H9 (cell line): ENCODE results near the gene UST. TPM values are rescaled to one million over a fixed set of nuclear protein-coding genes. Genes with fewer than 3 reads are reported as not detected.

Source experiments
- DNase-seq: peaks from one replicate; pipeline ENCODE4 v3.0.0-alpha.2; 2017
- H2AFZ ChIP-seq: one replicate; pipeline ENCODE4 v1.6.1; 2013; ENCODE audit warnings: mild to moderate bottlenecking, low read length, control low read depth, moderate library complexity
- H2AK5ac ChIP-seq: 2 replicates; pipeline ENCODE4 v1.6.1; 2013; ENCODE audit warnings: low read length, control low read depth, mixed read lengths; ENCODE audit not compliant: insufficient read length
- H2BK120ac ChIP-seq: one replicate; pipeline ENCODE4 v1.6.1; 2013; ENCODE audit warnings: low read depth, mild to moderate bottlenecking, low read length, control low read depth, inconsistent platforms; ENCODE audit not compliant: poor library complexity, severe bottlenecking
- H2BK12ac ChIP-seq: 2 replicates; pipeline ENCODE4 v1.6.1; 2013; ENCODE audit warnings: low read length, control low read depth, mixed read lengths, low read depth; ENCODE audit not compliant: insufficient read length
- H2BK15ac ChIP-seq: 2 replicates; pipeline ENCODE4 v1.6.1; 2013; ENCODE audit warnings: low read depth, low read length, control low read depth
- H2BK20ac ChIP-seq: one replicate; pipeline ENCODE4 v1.6.1; 2013; ENCODE audit warnings: low read depth, mild to moderate bottlenecking, low read length, control low read depth, inconsistent platforms; ENCODE audit not compliant: poor library complexity, severe bottlenecking
- H2BK5ac ChIP-seq: 2 replicates; pipeline ENCODE4 v1.6.1; 2013; ENCODE audit warnings: low read length, control low read depth, mixed read lengths; ENCODE audit not compliant: insufficient read length
- H3K14ac ChIP-seq: 2 replicates; pipeline ENCODE4 v1.6.1; 2013; ENCODE audit warnings: low read length, control low read depth; ENCODE audit not compliant: insufficient read depth
- H3K18ac ChIP-seq: 2 replicates; pipeline ENCODE4 v1.6.1; 2013; ENCODE audit warnings: low read depth, mild to moderate bottlenecking, mixed read lengths, low read length, control low read depth; ENCODE audit not compliant: insufficient read length
- H3K23ac ChIP-seq: 2 replicates; pipeline ENCODE4 v1.6.1; 2013; ENCODE audit warnings: low read length, control low read depth, mixed read lengths, low read depth; ENCODE audit not compliant: insufficient read length
- H3K23me2 ChIP-seq: 2 replicates; pipeline ENCODE4 v1.6.1; 2013; ENCODE audit warnings: low read depth, mild to moderate bottlenecking, mixed read lengths, low read length, control low read depth; ENCODE audit not compliant: insufficient read length, poor library complexity, severe bottlenecking
- H3K27ac ChIP-seq: 2 replicates; pipeline ENCODE4 v1.5.1; 2013; ENCODE audit warnings: low read length, control low read depth, mixed read lengths, low read depth; ENCODE audit not compliant: insufficient read length
- H3K27me3 ChIP-seq: 2 replicates; pipeline ENCODE4 v1.6.1; 2013; ENCODE audit warnings: low read length, control low read depth, inconsistent platforms; ENCODE audit not compliant: insufficient read depth
- H3K4ac ChIP-seq: 2 replicates; pipeline ENCODE4 v1.6.1; 2013; ENCODE audit warnings: low read depth, mild to moderate bottlenecking, control low read depth, inconsistent platforms, low read length, moderate library complexity
- H3K4me1 ChIP-seq: 2 replicates; pipeline ENCODE4 v1.6.1; 2013; ENCODE audit warnings: low read length, control low read depth, inconsistent platforms; ENCODE audit not compliant: insufficient read depth
- H3K4me2 ChIP-seq: 2 replicates; pipeline ENCODE4 v1.6.1; 2013; ENCODE audit warnings: low read length, control low read depth, mixed read lengths; ENCODE audit not compliant: insufficient read length, insufficient read depth
- H3K56ac ChIP-seq: 2 replicates; pipeline ENCODE4 v1.6.1; 2013; ENCODE audit warnings: low read depth, mild to moderate bottlenecking, mixed read lengths, low read length, control low read depth; ENCODE audit not compliant: insufficient read length
- H3K79me1 ChIP-seq: 2 replicates; pipeline ENCODE4 v1.6.1; 2013; ENCODE audit warnings: low read depth, mild to moderate bottlenecking, moderate library complexity, low read length, control low read depth, inconsistent platforms; ENCODE audit not compliant: insufficient read depth, poor library complexity, severe bottlenecking
- H3K79me2 ChIP-seq: 2 replicates; pipeline ENCODE4 v1.6.1; 2013; ENCODE audit warnings: low read length, control low read depth, inconsistent platforms; ENCODE audit not compliant: insufficient read depth
- H3K9ac ChIP-seq: 2 replicates; pipeline ENCODE4 v1.6.1; 2013; ENCODE audit warnings: low read length, control low read depth, mixed read lengths; ENCODE audit not compliant: insufficient read length; ENCODE audit errors: extremely low read depth
- H3K9me3 ChIP-seq: one replicate; pipeline ENCODE4 v1.6.1; 2013; ENCODE audit warnings: low read depth, low read length, inconsistent platforms; ENCODE audit not compliant: control insufficient read depth
- H3T11ph ChIP-seq: one replicate; pipeline ENCODE4 v1.6.1; 2013; ENCODE audit warnings: mild to moderate bottlenecking, low read length, control low read depth, inconsistent platforms
- H4K20me1 ChIP-seq: one replicate; pipeline ENCODE4 v1.6.1; 2013; ENCODE audit not compliant: control insufficient read depth, insufficient read length, insufficient read depth
- H4K5ac ChIP-seq: 2 replicates; pipeline ENCODE4 v1.6.1; 2013; ENCODE audit warnings: low read depth, mild to moderate bottlenecking, mixed read lengths, low read length, control low read depth; ENCODE audit not compliant: insufficient read length
- H4K8ac ChIP-seq: replicated peaks from 2 replicates; pipeline ENCODE4 v1.6.1; 2013; ENCODE audit warnings: low read length, control low read depth, mixed read lengths, low read depth; ENCODE audit not compliant: insufficient read length
- H4K91ac ChIP-seq: 2 replicates; pipeline ENCODE4 v1.6.1; 2013; ENCODE audit warnings: low read depth, mild to moderate bottlenecking, moderate library complexity, mixed read lengths, low read length, control low read depth; ENCODE audit not compliant: insufficient read length
- H3K27ac Mint-ChIP-seq, 3 experiments: 2 replicates in 2 of 3; 3 replicates in 1 of 3; pipeline ENCODE4 v1.8.0; 2020 to 2021; ENCODE audit warnings: mixed read lengths in 3 of 3, mild to moderate bottlenecking in 1 of 3, moderate library complexity in 1 of 3
- H3K27me3 Mint-ChIP-seq: 2 replicates; pipeline ENCODE4 v1.8.0; 2021; ENCODE audit warnings: low read depth, mild to moderate bottlenecking, moderate library complexity, mixed read lengths
- H3K36me3 Mint-ChIP-seq, 3 experiments: 2 replicates in 2 of 3; 3 replicates in 1 of 3; pipeline ENCODE4 v1.8.0; 2020 to 2021; ENCODE audit warnings: low read depth in 3 of 3, mixed read lengths in 3 of 3; ENCODE audit not compliant: insufficient read depth in 1 of 3
- H3K4me1 Mint-ChIP-seq, 2 experiments: 2 replicates each; pipeline ENCODE4 v1.8.0; 2020; ENCODE audit warnings: mixed read lengths in 2 of 2
- H3K4me3 Mint-ChIP-seq, 2 experiments: 2 replicates in 1 of 2; 3 replicates in 1 of 2; pipeline ENCODE4 v1.8.0; 2020 to 2021; ENCODE audit warnings: mild to moderate bottlenecking in 2 of 2, mixed read lengths in 2 of 2, moderate library complexity in 1 of 2
- H3K9me3 Mint-ChIP-seq, 2 experiments: 2 replicates in 1 of 2; 3 replicates in 1 of 2; pipeline ENCODE4 v1.8.0; 2020; ENCODE audit warnings: mild to moderate bottlenecking in 2 of 2, mixed read lengths in 2 of 2, moderate library complexity in 1 of 2
- WGBS: extraction: QIAGEN DNeasy Blood & Tissue Kit; methylation state at CpG from one replicate; pipeline ENCODE4 v1.1.7; 2013; ENCODE audit warnings: missing lambda C conversion rate, low lambda C conversion rate, mixed read lengths; ENCODE audit not compliant: insufficient read length; ENCODE audit errors: extremely low coverage; 5-methylcytosine and 5-hydroxymethylcytosine counted together
- total RNA-seq: library from RNA; stranded (reverse); gene quantifications from 2 replicates; pipeline ENCODE4 v1.2.1, GENCODE V29; 2021
- TF ChIP-seq, protein P1 (sequence below): fragments of 200-600 bp; sonication (generic); conservative IDR thresholded peaks from 3 replicates; pipeline ENCODE4 v1.8.0; 2021; ENCODE audit warnings: antibody characterized with exemption, mild to moderate bottlenecking

Gene UST
- total RNA-seq, 1 experiment from 2014 or later, result 14.4 TPM

DNA sequence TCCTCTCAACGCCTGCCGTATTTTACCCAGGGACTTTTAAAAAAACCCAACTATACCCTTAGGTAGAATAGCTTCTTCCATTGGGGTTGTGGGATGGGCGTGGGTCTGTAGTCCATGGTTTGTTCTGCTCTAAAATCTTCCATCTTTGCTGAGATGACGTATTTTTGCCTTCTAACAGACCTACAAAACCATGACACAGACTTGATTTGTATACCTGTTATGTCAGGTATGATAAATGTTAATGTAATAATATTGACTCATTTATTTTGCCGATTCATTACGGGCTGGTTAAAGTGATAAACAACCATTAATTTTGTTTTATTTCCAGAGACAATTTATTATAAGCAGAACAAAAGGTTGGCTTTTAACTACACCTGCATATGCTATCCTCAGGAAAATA, 48.7 kb downstream of the UST start:
- Histone ChIP-seq H3K14ac (no peak overlapping the region), H3K9ac (no peak overlapping the region), H4K8ac (no peak overlapping the region), H3K27me3 (no peaks in the 10 kb centered on the region), H3K23me2 (no peaks in the 10 kb centered on the region), H3K18ac (no peak overlapping the region), H3T11ph (no peak overlapping the region), H3K79me2 (peaks cover 30% of the 10 kb centered on the region; the same call in 1 of the 2 replicates), H3K56ac (no peak overlapping the region), H3K27ac (no peak overlapping the region), H3K4me2 (no peak overlapping the region), H4K20me1 (no peaks in the 10 kb centered on the region), H2BK5ac (no peak overlapping the region), H2AFZ (no peak overlapping the region), H2BK20ac (no peak overlapping the region), H3K79me1 (peaks cover 7% of the 10 kb centered on the region), H3K23ac (no peak overlapping the region), H3K9me3 (no peaks in the 10 kb centered on the region), H3K4ac (no peak overlapping the region), H2BK12ac (no peak overlapping the region), H4K91ac (no peak overlapping the region), H2BK15ac (no peak overlapping the region), H3K4me1 (peaks cover 8% of the 10 kb centered on the region; the same call in 1 of the 2 replicates), H2BK120ac (no peak overlapping the region), H4K5ac (no peak overlapping the region), H2AK5ac (no peak overlapping the region)
- Mint-ChIP-seq H3K27ac (no peak overlapping the region), H3K4me3 (no peak overlapping the region), H3K9me3 (peaks cover 5 to 9% of the 10 kb centered on the region in 2 experiments; a peak in 2 of 5 replicates), H3K36me3 (peaks cover 12 to 19% (median 14%) of the 10 kb centered on the region in 3 experiments), H3K27me3 (no peaks in the 10 kb centered on the region), H3K4me1 (peaks cover 27 to 33% of the 10 kb centered on the region in 2 experiments)
- WGBS, result no CpG with 5 or more reads among the region's 6 CpGs
- TF ChIP-seq, protein P1, sequence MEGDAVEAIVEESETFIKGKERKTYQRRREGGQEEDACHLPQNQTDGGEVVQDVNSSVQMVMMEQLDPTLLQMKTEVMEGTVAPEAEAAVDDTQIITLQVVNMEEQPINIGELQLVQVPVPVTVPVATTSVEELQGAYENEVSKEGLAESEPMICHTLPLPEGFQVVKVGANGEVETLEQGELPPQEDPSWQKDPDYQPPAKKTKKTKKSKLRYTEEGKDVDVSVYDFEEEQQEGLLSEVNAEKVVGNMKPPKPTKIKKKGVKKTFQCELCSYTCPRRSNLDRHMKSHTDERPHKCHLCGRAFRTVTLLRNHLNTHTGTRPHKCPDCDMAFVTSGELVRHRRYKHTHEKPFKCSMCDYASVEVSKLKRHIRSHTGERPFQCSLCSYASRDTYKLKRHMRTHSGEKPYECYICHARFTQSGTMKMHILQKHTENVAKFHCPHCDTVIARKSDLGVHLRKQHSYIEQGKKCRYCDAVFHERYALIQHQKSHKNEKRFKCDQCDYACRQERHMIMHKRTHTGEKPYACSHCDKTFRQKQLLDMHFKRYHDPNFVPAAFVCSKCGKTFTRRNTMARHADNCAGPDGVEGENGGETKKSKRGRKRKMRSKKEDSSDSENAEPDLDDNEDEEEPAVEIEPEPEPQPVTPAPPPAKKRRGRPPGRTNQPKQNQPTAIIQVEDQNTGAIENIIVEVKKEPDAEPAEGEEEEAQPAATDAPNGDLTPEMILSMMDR, result no peak
- DNase-seq, result no peak
